Measurements from ENCODE around the gene SUPT3H. TPM values are rescaled to one million over a fixed set of nuclear protein-coding genes. Genes with fewer than 3 reads are reported as not detected.

Gene SUPT3H
- total RNA-seq, 1 donor: 4.7 TPM

DNA sequence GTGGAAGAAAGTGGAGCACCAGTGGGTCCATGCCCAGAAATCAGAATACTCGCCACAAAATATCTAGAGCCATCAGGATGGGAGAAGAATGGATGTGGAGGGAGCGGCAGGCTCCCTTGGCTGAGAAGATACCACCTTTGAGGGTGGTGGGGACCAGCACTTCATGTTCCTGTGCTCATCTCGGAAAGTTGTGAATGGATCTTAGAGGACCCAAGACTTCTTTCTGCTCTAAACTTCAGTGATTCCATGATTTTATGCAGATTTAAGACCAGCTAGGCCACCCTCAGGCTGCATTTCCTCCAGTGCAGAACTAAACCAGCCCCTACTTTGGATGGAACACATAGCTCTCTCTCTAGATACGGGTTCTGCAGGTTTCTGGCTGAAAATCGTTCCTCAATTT, 573.7 kb downstream of the SUPT3H start:
- Histone ChIP-seq H3K27me3 (ENCODE audit: insufficient read depth, low read length) (peaks cover 15% of the 10 kb centered on the region), H3K36me3 (ENCODE audit: insufficient read depth, low read length) (no peaks in the 10 kb centered on the region), H3K4me1 (ENCODE audit: insufficient read depth, low read length) (peaks cover 9% of the 10 kb centered on the region), H4K20me1 (ENCODE audit: insufficient read depth, low read length) (no peaks in the 10 kb centered on the region), H3K27ac (ENCODE audit: low read depth, low read length) (no peak overlapping the region), H3K79me2 (ENCODE audit: insufficient read depth, low read length) (no peaks in the 10 kb centered on the region), H3K9me3 (ENCODE audit: low read depth, low read length) (no peaks in the 10 kb centered on the region), H3K4me2 (ENCODE audit: insufficient read depth, low read length) (no peak overlapping the region), H3K4me3 (ENCODE audit: insufficient read depth, low read length) (no peak overlapping the region), H2AFZ (ENCODE audit: low read length) (no peak overlapping the region)
- TF ChIP-seq, protein P1, sequence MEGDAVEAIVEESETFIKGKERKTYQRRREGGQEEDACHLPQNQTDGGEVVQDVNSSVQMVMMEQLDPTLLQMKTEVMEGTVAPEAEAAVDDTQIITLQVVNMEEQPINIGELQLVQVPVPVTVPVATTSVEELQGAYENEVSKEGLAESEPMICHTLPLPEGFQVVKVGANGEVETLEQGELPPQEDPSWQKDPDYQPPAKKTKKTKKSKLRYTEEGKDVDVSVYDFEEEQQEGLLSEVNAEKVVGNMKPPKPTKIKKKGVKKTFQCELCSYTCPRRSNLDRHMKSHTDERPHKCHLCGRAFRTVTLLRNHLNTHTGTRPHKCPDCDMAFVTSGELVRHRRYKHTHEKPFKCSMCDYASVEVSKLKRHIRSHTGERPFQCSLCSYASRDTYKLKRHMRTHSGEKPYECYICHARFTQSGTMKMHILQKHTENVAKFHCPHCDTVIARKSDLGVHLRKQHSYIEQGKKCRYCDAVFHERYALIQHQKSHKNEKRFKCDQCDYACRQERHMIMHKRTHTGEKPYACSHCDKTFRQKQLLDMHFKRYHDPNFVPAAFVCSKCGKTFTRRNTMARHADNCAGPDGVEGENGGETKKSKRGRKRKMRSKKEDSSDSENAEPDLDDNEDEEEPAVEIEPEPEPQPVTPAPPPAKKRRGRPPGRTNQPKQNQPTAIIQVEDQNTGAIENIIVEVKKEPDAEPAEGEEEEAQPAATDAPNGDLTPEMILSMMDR (IDR thresholded peaks at IDR 0.05; ENCODE audit: extremely low read depth, low read depth, low read length): no peak
- DNase-seq (ENCODE audit: insufficient read length, low spot score, missing footprints): peak; percentile 39

DNA sequence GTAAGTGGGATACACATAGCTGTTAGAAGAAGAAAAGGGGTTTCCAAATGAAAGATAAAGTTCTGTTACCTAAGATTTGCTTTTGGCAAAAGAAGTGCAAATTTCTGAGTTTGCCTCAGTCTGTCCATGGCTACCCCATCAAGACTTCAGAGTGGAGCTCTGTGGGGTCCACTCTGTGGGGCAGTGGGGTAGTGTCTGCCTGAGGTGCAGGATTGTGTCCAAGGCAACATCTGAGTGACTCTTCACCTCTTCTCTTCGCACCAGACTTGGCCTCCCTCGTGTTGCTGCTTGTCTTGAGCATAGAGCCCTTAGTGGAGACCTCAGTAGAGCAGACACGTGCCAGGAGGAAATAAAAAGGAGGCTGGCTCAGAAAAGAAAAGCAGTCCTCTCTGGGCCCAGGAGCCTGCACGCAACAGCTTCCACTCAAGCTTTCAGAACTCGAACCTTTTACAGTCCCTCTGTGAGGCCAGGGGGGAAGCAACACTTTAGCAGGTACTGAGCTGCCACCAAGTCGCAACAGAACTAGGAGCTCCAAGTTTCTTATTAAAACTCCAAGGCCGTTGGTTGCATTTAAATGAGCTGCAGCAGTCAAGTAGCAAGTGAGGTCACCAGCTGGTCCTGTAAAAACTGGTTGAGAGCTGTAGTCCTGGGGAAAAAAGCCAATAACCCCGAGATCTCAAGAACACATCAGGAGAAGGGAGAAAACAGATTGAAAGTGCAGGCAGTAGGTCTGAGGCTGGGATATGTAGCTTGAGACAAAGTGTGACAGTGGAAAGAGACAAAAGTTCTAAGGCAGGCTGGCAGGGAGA, 576.7 kb downstream of the SUPT3H start:
- Histone ChIP-seq H3K27ac (ENCODE audit: low read depth, low read length) (no peak overlapping the region), H3K27me3 (ENCODE audit: insufficient read depth, low read length) (peaks cover 15% of the 10 kb centered on the region), H3K4me3 (ENCODE audit: insufficient read depth, low read length) (no peak overlapping the region), H4K20me1 (ENCODE audit: insufficient read depth, low read length) (no peaks in the 10 kb centered on the region), H3K4me1 (ENCODE audit: insufficient read depth, low read length) (peaks cover 9% of the 10 kb centered on the region), H3K9me3 (ENCODE audit: low read depth, low read length) (no peaks in the 10 kb centered on the region), H3K79me2 (ENCODE audit: insufficient read depth, low read length) (no peaks in the 10 kb centered on the region), H3K36me3 (ENCODE audit: insufficient read depth, low read length) (no peaks in the 10 kb centered on the region), H2AFZ (ENCODE audit: low read length) (no peak overlapping the region), H3K4me2 (ENCODE audit: insufficient read depth, low read length) (peak overlapping the region; percentile 56)
- peak; percentile 47 for DNase-seq (ENCODE audit: insufficient read length, low spot score, missing footprints)
- TF ChIP-seq, protein P1 (IDR thresholded peaks at IDR 0.05; ENCODE audit: extremely low read depth, low read depth, low read length): no peak

DNA sequence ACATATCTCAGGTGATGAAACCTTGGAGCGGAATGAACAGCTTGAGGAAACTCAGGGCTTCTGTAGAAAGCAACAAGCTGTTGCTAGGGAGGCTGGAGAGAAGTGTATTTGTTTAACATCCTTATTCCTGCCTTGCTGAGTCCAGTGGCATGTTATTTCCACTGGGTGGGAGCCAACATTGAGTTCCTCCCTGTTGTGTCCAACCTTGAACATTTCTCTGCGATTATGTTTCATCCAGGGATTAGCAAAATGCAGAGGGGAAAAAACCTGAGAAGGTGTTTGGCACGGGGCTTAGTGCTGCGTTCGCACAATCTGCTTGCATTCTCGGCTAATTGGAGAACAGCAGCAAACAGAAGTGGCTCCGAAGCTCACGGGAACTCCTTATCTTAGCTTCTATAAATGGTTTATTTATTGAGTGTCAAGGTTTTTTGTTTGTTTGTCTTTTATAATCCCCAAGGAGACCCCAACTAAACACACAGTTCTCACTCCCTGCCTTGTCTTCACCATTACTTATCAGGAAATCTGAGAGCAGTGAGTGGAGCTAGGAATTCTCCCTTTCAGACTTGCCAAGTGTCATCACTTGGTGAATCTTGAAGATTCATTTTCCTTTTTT, 577.5 kb downstream of the SUPT3H start:
- peak overlapping the region; percentile 56 for H3K4me2 ChIP-seq (ENCODE audit: insufficient read depth, low read length)

More for the DNA sequence above, 577.5 kb downstream of the SUPT3H start:
- no peaks in the 10 kb centered on the region for H3K79me2 ChIP-seq (ENCODE audit: insufficient read depth, low read length)
- peak; percentile 76 for DNase-seq (ENCODE audit: insufficient read length, low spot score, missing footprints)
- TF ChIP-seq, protein P1 (IDR thresholded peaks at IDR 0.05; ENCODE audit: extremely low read depth, low read depth, low read length): no peak
- H4K20me1 ChIP-seq (ENCODE audit: insufficient read depth, low read length): no peaks in the 10 kb centered on the region
- no peaks in the 10 kb centered on the region for H3K36me3 ChIP-seq (ENCODE audit: insufficient read depth, low read length)
- H2AFZ ChIP-seq (ENCODE audit: low read length): peak overlapping the region; percentile 28
- peak overlapping the region; percentile 4 for H3K4me3 ChIP-seq (ENCODE audit: insufficient read depth, low read length)
- H3K9me3 ChIP-seq (ENCODE audit: low read depth, low read length): no peaks in the 10 kb centered on the region
- H3K27me3 ChIP-seq (ENCODE audit: insufficient read depth, low read length): peaks cover 15% of the 10 kb centered on the region
- peaks cover 5% of the 10 kb centered on the region for H3K4me1 ChIP-seq (ENCODE audit: insufficient read depth, low read length)
- no peak overlapping the region for H3K27ac ChIP-seq (ENCODE audit: low read depth, low read length)

All from osteoblast (primary cell).